ENCODE measurements around the gene SERPING1. TPM values are rescaled to one million over a fixed set of nuclear protein-coding genes. Genes with fewer than 3 reads are reported as not detected.

SERPING1 gene
- total and polyA plus RNA-seq, 2 donors (not counting 3 experiments of a cell fraction or from before 2014, with no cell fraction given) = 0.30 TPM; not detected in 1

- Histone ChIP-seq H3K27ac (ENCODE audit: insufficient read depth, low read depth, low read length) (no peak overlapping the region), H3K4me2 (ENCODE audit: insufficient read depth, low read length) (no peak overlapping the region), H3K27me3 (ENCODE audit: control insufficient read depth in 2 of 2, insufficient read depth in 2 of 2, low read length in 2 of 2) (peaks cover 4 to 5% of the 10 kb centered on the region in 2 experiments), H2AFZ (ENCODE audit: low read depth, low read length) (no peak overlapping the region), H3K9me3 (replicated peaks; ENCODE audit: control insufficient read depth, insufficient read depth, low read length) (no peaks in the 10 kb centered on the region), H3K9ac (replicated peaks; ENCODE audit: extremely low read depth, insufficient read depth, low read length) (no peak overlapping the region), H3K36me3 (ENCODE audit: control insufficient read depth in 2 of 2, extremely low read depth in 1 of 2, insufficient read depth in 2 of 2, low read length in 2 of 2) (no peaks in the 10 kb centered on the region), H3K9me1 (replicated peaks; ENCODE audit: control insufficient read depth, extremely low read depth, insufficient read depth, low read length) (no peaks in the 10 kb centered on the region), H3K4me1 (ENCODE audit: control insufficient read depth, extremely low read depth, insufficient read depth, low read length) (no peaks in the 10 kb centered on the region), H3K4me3 (replicated peaks in 1 of 3; ENCODE audit: insufficient read depth in 1 of 3, low read depth in 1 of 3, low read length in 3 of 3) (no peak overlapping the region), H3K79me2 (ENCODE audit: control insufficient read depth, insufficient read depth, low read length) (no peaks in the 10 kb centered on the region), H4K20me1 (replicated peaks; ENCODE audit: control insufficient read depth, extremely low read depth, insufficient read depth, low read length) (no peaks in the 10 kb centered on the region)
- DNase-seq (ENCODE audit: low read depth, low spot score) (no peak), FAIRE-seq (no peak)
- dilution Hi-C loops (cut with MboI; ENCODE audit: extremely low pct_ligation_motif_present, low sequenced_read_pairs) = no loop called here
- intact Hi-C loops (cut with micrococcal nuclease) = no loop called here
- ChIA-PET CTCF (no interaction called here), POLR2A (no interaction called here)
- TF ChIP-seq CTCF (IDR thresholded peaks at IDR 0.05; ENCODE audit: extremely low read depth in 1 of 2, insufficient read depth in 1 of 2, low read depth in 1 of 2, low read length in 2 of 2) (no peak), GATA2 (IDR thresholded peaks at IDR 0.05; ENCODE audit: insufficient read depth, insufficient read length, low read depth, low read length) (no peak), POLR2A (IDR thresholded peaks at IDR 0.05; ENCODE audit: low read depth, low read length) (no peak), MAX (IDR thresholded peaks at IDR 0.05; ENCODE audit: insufficient read depth, insufficient read length) (no peak), JUN (IDR thresholded peaks at IDR 0.05; ENCODE audit: borderline replicate concordance, insufficient read depth, insufficient read length, low read depth) (no peak), FOS (IDR thresholded peaks at IDR 0.05; ENCODE audit: borderline replicate concordance, insufficient read depth, low read length) (no peak), EZH2 (IDR thresholded peaks at IDR 0.05; ENCODE audit: borderline replicate concordance, low read depth, low read length, severe bottlenecking) (no peak)
- BruUV-seq (replicated peaks) = no TSS peak
These were observed 23.4 kb upstream of the SERPING1 start for GRCh38 chr11:57574061-57574460.

Data from endothelial cell of umbilical vein (primary cell).